ENCODE results near the gene EPHA2. TPM values are rescaled to one million over a fixed set of nuclear protein-coding genes. Genes with fewer than 3 reads are reported as not detected.

Gene EPHA2
- total RNA-seq, 1 donor from 2014 or later = 144 TPM

GRCh38 chr1:16134066-16134801 lies 21.6 kb downstream of the EPHA2 start:
- Histone ChIP-seq H3K27me3 (ENCODE audit: control insufficient read depth, insufficient read depth, low read length) (no peaks in the 10 kb centered on the region), H3K4me3 (ENCODE audit: low read depth, low read length) (no peak overlapping the region), H3K36me3 (ENCODE audit: control insufficient read depth, insufficient read depth, low read length) (peaks cover 75% of the 10 kb centered on the region)
- DNase-seq (ENCODE audit: low read depth) (no peak), FAIRE-seq (no peak)
- TF ChIP-seq CTCF (IDR thresholded peaks at IDR 0.05; ENCODE audit: insufficient read depth, low read length, severe bottlenecking) = no peak

- FAIRE-seq (no peak), DNase-seq (ENCODE audit: low read depth) (no peak)
- no peak overlapping the region for H3K4me3 ChIP-seq (ENCODE audit: low read depth, low read length)
- peaks cover 72% of the 10 kb centered on the region for H3K36me3 ChIP-seq (ENCODE audit: control insufficient read depth, insufficient read depth, low read length)
- TF ChIP-seq CTCF (IDR thresholded peaks at IDR 0.05; ENCODE audit: insufficient read depth, low read length, severe bottlenecking) = no peak
- H3K27me3 ChIP-seq (ENCODE audit: control insufficient read depth, insufficient read depth, low read length) = no peaks in the 10 kb centered on the region
Measured at GRCh38 chr1:16133007-16133961, 22.6 kb downstream of the EPHA2 start.

GRCh38 chr1:16132325-16132785 lies 23.5 kb downstream of the EPHA2 start:
- DNase-seq (ENCODE audit: low read depth) (no peak), FAIRE-seq (no peak)
- Histone ChIP-seq H3K27me3 (ENCODE audit: control insufficient read depth, insufficient read depth, low read length) (no peaks in the 10 kb centered on the region), H3K36me3 (ENCODE audit: control insufficient read depth, insufficient read depth, low read length) (peaks cover 69% of the 10 kb centered on the region), H3K4me3 (ENCODE audit: low read depth, low read length) (no peak overlapping the region)
- TF ChIP-seq CTCF (IDR thresholded peaks at IDR 0.05; ENCODE audit: insufficient read depth, low read length, severe bottlenecking) = no peak

GRCh38 chr1:16131636-16132324 lies 24.1 kb downstream of the EPHA2 start:
- peaks cover 70% of the 10 kb centered on the region for H3K36me3 ChIP-seq (ENCODE audit: control insufficient read depth, insufficient read depth, low read length)

More at GRCh38 chr1:16131636-16132324, 24.1 kb downstream of the EPHA2 start:
- Histone ChIP-seq H3K4me3 (ENCODE audit: low read depth, low read length) (no peak overlapping the region), H3K27me3 (ENCODE audit: control insufficient read depth, insufficient read depth, low read length) (no peaks in the 10 kb centered on the region)
- DNase-seq (ENCODE audit: low read depth) = no peak
- no peak for FAIRE-seq
- no peak for TF ChIP-seq CTCF (IDR thresholded peaks at IDR 0.05; ENCODE audit: insufficient read depth, low read length, severe bottlenecking)
